Fibroblast of gingiva (primary cell): ENCODE data around the gene RASSF8.

Source experiments
- DNase-seq: peaks from one replicate; pipeline ENCODE4 v3.0.0-alpha.2; 2011; ENCODE audit warnings: low read depth

Gene RASSF8

GRCh38 chr12:26058818-26059217 lies 100.3 kb downstream of the RASSF8 start:
- DNase-seq, result no peak

- DNase-seq, result no peak
Measured at GRCh38 chr12:26062006-26062405, 103.5 kb downstream of the RASSF8 start.

GRCh38 chr12:26062566-26062965 lies 104.1 kb downstream of the RASSF8 start:
- DNase-seq, result peak; percentile 62

GRCh38 chr12:26065451-26065850 lies 107.0 kb downstream of the RASSF8 start:
- no peak for DNase-seq

- no peak for DNase-seq
Measured at GRCh38 chr12:26068503-26068902, 110.0 kb downstream of the RASSF8 start.

GRCh38 chr12:26069796-26070195 lies 111.3 kb downstream of the RASSF8 start:
- DNase-seq, result no peak

- DNase-seq, result no peak
Measured at GRCh38 chr12:26077915-26078702, 119.6 kb downstream of the RASSF8 start.

GRCh38 chr12:26080911-26081310 lies 122.4 kb downstream of the RASSF8 start:
- DNase-seq, result no peak

- DNase-seq, result no peak
Measured at GRCh38 chr12:26086936-26087335, 128.5 kb downstream of the RASSF8 start.

GRCh38 chr12:26088998-26089397 lies 130.5 kb downstream of the RASSF8 start:
- DNase-seq, result no peak

- no peak for DNase-seq
Measured at GRCh38 chr12:26090836-26091510, 132.5 kb downstream of the RASSF8 start.

GRCh38 chr12:26091822-26092221 lies 133.3 kb downstream of the RASSF8 start:
- peak; percentile 18 for DNase-seq

- no peak for DNase-seq
Measured at GRCh38 chr12:26092346-26093105, 134.0 kb downstream of the RASSF8 start.

- no peak for DNase-seq
Measured at GRCh38 chr12:26095186-26095585, 136.7 kb downstream of the RASSF8 start.

GRCh38 chr12:26096036-26096435 lies 137.6 kb downstream of the RASSF8 start:
- DNase-seq, result no peak

GRCh38 chr12:26097046-26097878 lies 138.8 kb downstream of the RASSF8 start:
- peak; percentile 57 for DNase-seq

- DNase-seq, result no peak
Measured at GRCh38 chr12:26100666-26101349, 142.3 kb downstream of the RASSF8 start.

GRCh38 chr12:26101350-26101734 lies 142.9 kb downstream of the RASSF8 start:
- DNase-seq, result no peak

- DNase-seq, result no peak
Measured at GRCh38 chr12:26101763-26102162, 143.3 kb downstream of the RASSF8 start.

GRCh38 chr12:26102953-26103352 lies 144.5 kb downstream of the RASSF8 start:
- DNase-seq, result no peak

- no peak for DNase-seq
Measured at GRCh38 chr12:26106347-26106746, 147.9 kb downstream of the RASSF8 start.
